Measurements from ENCODE around the gene HAO2.
"Not testable (repeated sequence)": the region's sequence is repeated elsewhere in the genome, so short reads cannot be mapped to it uniquely, and the experiment has no call there.

HAO2 gene

GRCh38 chr1:119368554-119368953, at the start of gene HAO2:
Gene HAO2, plus strand, starts transcription at chr1:119368785. Its CDS starts 12,301 bp downstream, at chr1:119381086.
- DNase-seq = no peak

- no peak for DNase-seq
Observed at GRCh38 chr1:119320100-119320499, 48.5 kb upstream of the HAO2 start.

- DNase-seq = no peak
Observed at GRCh38 chr1:119321666-119322419, 46.7 kb upstream of the HAO2 start.

- no peak for DNase-seq
Observed at GRCh38 chr1:119323216-119323982, 45.2 kb upstream of the HAO2 start.

- no peak for DNase-seq
Observed at GRCh38 chr1:119324198-119324597, 44.4 kb upstream of the HAO2 start.

GRCh38 chr1:119326251-119326650, 42.3 kb upstream of the HAO2 start:
- no peak for DNase-seq

- no peak for DNase-seq
Observed at GRCh38 chr1:119327094-119327449, 41.5 kb upstream of the HAO2 start.

GRCh38 chr1:119327450-119328155, 41.0 kb upstream of the HAO2 start:
- DNase-seq = peak; percentile 78

- DNase-seq = peak; percentile 57
Observed at GRCh38 chr1:119329541-119330461, 38.8 kb upstream of the HAO2 start.

GRCh38 chr1:119330466-119331189, 38.0 kb upstream of the HAO2 start:
- no peak for DNase-seq

GRCh38 chr1:119331190-119331515, 37.4 kb upstream of the HAO2 start:
- no peak for DNase-seq

- DNase-seq = no peak
Observed at GRCh38 chr1:119331915-119332314, 36.7 kb upstream of the HAO2 start.

- DNase-seq = no peak
Observed at GRCh38 chr1:119332622-119333021, 36.0 kb upstream of the HAO2 start.

- no peak for DNase-seq
Observed at GRCh38 chr1:119333163-119333896, 35.3 kb upstream of the HAO2 start.

GRCh38 chr1:119333897-119334250, 34.7 kb upstream of the HAO2 start:
- DNase-seq = not testable (repeated sequence)

- DNase-seq = peak; percentile 45
Observed at GRCh38 chr1:119336848-119337247, 31.7 kb upstream of the HAO2 start.

- DNase-seq = no peak
Observed at GRCh38 chr1:119338004-119338403, 30.6 kb upstream of the HAO2 start.

- no peak for DNase-seq
Observed at GRCh38 chr1:119338757-119339156, 29.8 kb upstream of the HAO2 start.

GRCh38 chr1:119340861-119341261, 27.7 kb upstream of the HAO2 start:
- no peak for DNase-seq

- no peak for DNase-seq
Observed at GRCh38 chr1:119341372-119341947, 27.1 kb upstream of the HAO2 start.

- DNase-seq = no peak
Observed at GRCh38 chr1:119345398-119345797, 23.2 kb upstream of the HAO2 start.

Data from right hindlimb (tissue), 1 donor.